Epidermal melanocyte (primary cell): Measurements from ENCODE around the gene MEOX2.

Experiments used
- DNase-seq: peaks from one replicate; pipeline ENCODE4 v3.0.0; 2011; ENCODE audit warnings: low spot score; ENCODE audit not compliant: insufficient read length

Gene MEOX2

GRCh38 chr7:15686295-15686956, at the start of gene MEOX2:
Gene MEOX2 (minus strand): TSS chr7:15686683. CDS start chr7:15686402, 281 bp downstream.
- no peak for DNase-seq

DNA sequence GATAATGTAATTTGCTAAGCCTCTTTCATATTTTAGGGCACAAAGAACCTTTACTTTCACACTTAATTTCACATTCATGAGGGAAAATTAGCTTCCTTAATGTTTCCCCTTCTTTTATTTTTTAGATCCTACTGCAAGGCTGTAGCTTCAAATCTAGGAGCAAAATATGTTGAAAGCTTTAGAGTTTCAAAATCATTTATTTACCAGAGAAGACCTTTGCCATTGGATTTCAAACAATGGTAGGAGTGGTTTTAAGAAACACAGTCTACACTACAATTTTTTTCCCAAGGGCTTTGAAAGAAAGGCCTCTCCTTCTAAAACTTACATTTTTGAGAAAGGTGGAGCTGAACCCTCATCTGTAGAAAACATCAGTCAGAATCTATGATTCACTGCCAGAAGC, 43.3 kb upstream of the MEOX2 start:
- no peak for DNase-seq

GRCh38 chr7:15725051-15725450, 38.6 kb upstream of the MEOX2 start:
- no peak for DNase-seq

DNA sequence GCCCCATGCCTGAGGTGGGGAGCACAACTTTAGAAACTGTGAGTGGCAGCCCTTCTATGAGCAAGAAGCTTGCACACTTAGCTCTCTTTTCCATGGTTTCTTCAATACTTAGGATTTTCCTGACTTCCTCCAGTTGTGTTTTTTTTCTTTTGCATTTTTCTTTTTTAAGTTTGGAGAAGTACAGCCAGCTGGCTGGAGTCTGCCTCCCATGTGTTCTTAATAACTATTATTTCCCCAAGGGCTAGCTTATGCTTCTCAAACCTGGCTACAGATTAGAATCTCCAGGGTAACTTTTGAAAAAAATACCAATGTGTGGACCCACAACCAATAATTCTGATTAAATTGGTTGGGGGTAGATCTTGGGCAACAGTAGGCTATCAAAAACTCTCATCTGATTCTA, 37.4 kb upstream of the MEOX2 start:
- DNase-seq, result peak; percentile 20

DNA sequence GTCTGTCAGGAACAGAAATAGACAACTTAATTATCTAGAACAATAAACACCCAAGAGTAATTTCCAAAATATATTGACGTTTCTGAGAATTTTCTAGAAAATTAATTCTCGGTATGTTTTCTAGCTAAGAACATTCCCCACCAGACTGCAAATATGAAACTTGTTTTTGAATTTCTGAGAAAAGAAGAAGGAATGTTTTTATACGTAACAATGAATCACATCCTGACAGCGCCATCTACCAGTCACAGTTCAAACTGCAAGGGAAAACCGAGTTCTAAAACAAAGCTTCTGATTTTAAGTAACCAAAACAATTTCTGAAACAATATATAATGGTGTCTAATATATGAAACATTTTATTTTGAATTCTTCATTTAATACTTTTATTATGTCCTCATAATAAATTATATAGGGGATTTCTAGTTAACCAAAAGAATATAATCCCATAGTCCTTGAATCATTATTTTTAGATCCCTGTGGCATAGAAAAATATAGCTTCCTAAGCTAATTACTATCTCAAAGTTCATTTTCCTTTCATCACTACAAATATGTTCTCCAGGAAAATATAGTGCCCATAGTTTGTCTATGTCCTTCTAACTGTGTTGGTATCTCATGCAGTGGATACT, 34.5 kb upstream of the MEOX2 start:
- no peak for DNase-seq

GRCh38 chr7:15719311-15719710, 32.8 kb upstream of the MEOX2 start:
- DNase-seq, result no peak

GRCh38 chr7:15715435-15715834, 29.0 kb upstream of the MEOX2 start:
- no peak for DNase-seq

DNA sequence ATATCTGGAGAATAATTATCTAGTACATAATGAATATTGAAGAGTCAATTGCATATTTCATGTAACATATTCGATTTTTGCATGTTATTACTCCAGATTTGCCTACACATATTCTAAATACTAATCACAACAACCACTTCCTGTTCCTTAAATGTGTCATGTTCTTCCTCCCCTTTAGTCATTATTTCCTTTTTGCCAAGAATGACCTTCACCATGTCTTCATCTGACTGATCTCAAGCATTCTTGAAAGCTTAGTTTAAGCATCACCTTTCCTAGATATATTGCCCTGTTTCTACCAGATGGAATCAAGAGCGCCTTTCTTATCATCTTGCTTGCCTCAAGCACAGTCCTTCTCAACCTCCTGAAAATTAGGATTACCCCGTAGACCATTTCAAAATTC, 23.5 kb upstream of the MEOX2 start:
- no peak for DNase-seq

DNA sequence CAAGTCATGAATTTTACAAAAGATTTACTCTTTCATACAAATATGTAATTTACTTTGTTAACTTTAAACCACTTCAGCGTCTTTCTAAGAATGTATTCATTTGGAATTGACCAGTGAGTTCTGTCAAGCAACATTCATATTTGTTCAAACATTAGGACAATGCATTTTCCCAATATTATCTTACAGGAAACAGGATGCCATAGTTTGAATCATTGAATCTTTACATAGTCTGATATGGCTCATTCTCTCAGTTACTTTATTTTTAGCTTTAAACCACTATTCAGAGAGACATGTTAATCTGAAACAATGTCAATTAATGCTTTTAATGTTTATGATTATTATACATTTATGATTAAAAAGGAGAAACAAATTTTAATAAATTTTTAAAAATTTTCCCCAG, 21.1 kb upstream of the MEOX2 start:
- DNase-seq, result no peak

- DNase-seq, result no peak
These were observed 17.2 kb upstream of the MEOX2 start for GRCh38 chr7:15703732-15704131.

GRCh38 chr7:15692501-15693020, 6.1 kb upstream of the MEOX2 start:
- DNase-seq, result no peak

- no peak for DNase-seq
These were observed 2.4 kb upstream of the MEOX2 start for GRCh38 chr7:15688911-15689310.

DNA sequence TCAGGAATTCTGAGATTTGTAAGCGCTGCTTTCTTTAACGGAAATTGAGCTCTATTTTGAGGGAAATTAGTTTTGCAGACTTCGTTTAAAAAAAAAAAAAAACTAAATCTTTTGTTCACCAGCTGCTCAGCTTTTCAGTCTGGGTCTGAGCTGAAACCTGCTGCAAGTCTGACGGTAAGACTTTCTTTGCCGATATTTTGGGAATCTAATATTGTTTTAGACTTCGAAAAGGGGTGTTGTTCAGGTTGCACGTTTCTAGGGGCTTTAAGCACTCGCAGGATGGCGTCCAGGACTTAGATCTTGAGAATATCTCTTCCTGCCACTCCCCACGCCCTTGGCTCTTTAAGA, 1.8 kb upstream of the MEOX2 start:
- no peak for DNase-seq

DNA sequence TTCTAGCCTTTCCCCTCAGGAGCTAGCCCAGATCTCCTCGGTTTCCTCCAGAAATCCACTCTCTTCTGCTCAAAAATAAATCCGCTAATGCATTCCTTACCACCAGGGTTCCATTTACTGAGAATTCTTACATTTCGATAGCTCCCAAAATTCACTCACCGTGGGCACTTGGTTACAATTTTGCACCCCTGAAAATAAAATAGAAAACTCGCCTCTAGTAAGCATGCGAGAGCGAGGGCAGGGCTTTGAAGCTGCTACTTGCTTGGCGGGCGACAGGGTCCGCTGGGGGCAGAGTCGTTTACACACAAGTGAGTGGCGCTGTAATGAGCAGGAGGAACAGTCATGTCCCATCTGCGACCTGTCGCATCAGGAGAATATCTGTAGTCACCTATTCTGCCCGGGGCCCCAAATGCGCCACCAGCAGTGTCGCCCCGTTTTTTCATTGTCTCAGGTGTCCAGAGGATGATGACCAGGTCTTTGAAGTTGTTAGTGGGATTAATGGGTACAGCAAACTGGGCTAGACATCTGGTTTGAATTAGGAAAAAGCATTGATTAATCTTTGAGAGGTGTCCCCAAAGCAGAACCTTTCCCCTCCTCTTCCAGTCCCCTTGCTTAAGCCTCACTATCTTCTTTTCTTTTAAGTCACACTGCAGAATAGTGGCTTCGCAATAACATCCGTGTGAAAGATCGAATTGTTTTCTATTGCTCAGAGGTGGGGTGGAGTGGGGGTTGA, 1.2 kb upstream of the MEOX2 start:
- DNase-seq, result no peak

DNA sequence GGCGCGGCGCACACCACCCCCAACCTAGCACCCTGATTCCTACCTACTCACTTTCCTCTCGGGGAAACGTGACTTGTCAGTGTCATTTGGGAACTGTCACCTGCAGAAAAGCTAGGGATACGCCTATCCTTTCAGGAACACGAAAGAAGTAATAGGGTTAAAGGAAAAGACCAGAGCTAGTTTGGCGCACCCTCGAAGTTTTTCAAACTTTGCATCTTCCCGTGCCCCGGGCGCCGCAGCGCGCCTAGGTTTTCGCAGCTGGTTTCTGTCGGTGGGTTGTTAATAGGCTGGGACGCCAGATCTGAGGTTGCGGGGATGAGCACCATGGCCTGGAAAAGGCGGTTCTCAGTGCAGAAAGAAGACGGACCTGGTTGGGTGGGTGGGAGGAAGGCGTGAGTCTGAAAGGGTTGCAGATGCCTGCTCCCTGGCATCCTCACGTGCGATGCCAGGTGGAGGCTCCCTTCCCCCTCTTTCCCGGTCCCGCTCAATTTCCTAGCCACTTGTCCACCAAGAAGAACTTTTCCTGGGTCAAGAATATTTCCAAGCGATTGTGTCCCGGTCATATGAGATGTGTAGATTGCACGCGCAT, 568 bp upstream of the MEOX2 start:
- no peak for DNase-seq

GRCh38 chr7:15685358-15686294, 857 bp downstream of the MEOX2 start:
- DNase-seq, result no peak

DNA sequence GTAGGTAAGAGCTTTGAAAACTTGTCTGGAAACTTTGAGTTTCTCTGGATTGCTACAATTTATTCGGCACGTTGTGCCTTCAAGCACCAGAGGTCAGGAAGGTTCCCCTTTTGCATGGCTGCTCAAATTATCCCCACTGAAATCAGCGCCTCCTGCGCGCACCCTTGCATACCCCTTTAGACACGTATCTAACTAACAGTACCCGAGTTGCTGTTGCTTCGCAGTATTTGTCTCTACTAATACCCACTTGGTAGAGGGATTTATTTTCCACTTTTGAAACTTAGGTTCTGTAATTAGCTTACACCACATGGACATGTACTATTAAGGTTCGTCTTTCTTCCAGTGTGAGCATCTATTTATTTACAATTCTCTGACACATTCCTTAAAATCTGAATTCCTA, 1.6 kb downstream of the MEOX2 start:
- DNase-seq, result no peak

GRCh38 chr7:15684111-15684800, 2.2 kb downstream of the MEOX2 start:
- DNase-seq, result no peak

DNA sequence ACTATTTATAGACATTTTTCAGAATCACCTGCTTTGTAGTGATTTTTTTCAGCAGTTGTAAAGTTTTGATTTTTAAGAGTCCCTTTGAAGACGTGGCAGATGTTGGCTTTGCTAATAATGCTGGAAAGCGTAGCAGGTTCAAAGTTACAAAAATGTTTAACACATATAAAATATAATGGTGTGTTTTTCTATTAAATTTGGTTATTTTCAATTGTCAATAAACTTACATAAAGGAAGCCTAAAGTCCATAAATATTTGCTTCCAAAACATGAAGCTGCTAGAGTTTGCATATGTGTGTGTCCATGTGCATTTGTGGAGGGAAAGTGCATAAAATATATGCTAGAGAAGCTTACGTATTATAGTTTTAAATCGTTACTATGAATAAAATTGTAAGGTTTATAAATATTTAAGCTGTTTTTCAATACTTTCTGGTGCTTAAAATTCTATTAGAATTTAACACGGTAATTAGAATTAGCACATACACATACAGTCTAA, 3.7 kb downstream of the MEOX2 start:
- DNase-seq, result no peak

- DNase-seq, result no peak
These were observed 4.4 kb downstream of the MEOX2 start for GRCh38 chr7:15682111-15682510.
